Measurements from ENCODE around the gene FOXP1. TPM values are rescaled to one million over a fixed set of nuclear protein-coding genes. Genes with fewer than 3 reads are reported as not detected.

Gene FOXP1
- polyA plus RNA-seq, 1 donor from 2014 or later = 5.6 TPM

DNA sequence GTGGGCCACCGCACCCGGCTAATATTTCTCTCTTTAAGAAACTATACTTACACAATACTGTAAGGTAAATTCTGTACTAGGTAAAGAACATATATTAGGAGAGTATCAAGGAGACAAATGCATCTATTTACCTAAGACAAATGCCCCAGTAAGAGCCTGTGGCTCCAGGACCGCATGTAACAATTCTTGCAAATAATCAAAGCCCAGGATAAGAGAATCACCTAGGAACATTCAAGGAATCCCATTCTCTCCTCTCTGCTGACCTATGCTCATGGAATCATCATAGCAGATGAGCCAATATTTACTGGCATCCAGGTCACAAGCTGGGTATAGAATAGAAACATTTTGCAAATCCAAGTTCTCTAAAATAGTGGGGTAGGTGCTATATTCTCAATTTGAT, 347.7 kb downstream of the FOXP1 start:
- no peak overlapping the region for H2AFZ ChIP-seq (ENCODE audit: low read depth, low read length)
- no peak overlapping the region for H3K4me2 ChIP-seq (ENCODE audit: low read length)
- TF ChIP-seq SMC3 (conservative IDR thresholded peaks at IDR 0.05; ENCODE audit: poor library complexity) (no peak), TAF1 (IDR thresholded peaks at IDR 0.05; ENCODE audit: low read depth) (no peak), EP300 (conservative IDR thresholded peaks at IDR 0.05; ENCODE audit: poor library complexity, severe bottlenecking) (no peak), POLR2AphosphoS5 (IDR thresholded peaks at IDR 0.05) (no peak), EZH2 (IDR thresholded peaks at IDR 0.05; ENCODE audit: borderline replicate concordance, insufficient read depth, low read length, poor library complexity, severe bottlenecking) (no peak), RAD21 (conservative IDR thresholded peaks at IDR 0.05) (no peak), MXI1 (conservative IDR thresholded peaks at IDR 0.05; ENCODE audit: poor library complexity, severe bottlenecking) (no peak)
- TF ChIP-seq, protein P1, sequence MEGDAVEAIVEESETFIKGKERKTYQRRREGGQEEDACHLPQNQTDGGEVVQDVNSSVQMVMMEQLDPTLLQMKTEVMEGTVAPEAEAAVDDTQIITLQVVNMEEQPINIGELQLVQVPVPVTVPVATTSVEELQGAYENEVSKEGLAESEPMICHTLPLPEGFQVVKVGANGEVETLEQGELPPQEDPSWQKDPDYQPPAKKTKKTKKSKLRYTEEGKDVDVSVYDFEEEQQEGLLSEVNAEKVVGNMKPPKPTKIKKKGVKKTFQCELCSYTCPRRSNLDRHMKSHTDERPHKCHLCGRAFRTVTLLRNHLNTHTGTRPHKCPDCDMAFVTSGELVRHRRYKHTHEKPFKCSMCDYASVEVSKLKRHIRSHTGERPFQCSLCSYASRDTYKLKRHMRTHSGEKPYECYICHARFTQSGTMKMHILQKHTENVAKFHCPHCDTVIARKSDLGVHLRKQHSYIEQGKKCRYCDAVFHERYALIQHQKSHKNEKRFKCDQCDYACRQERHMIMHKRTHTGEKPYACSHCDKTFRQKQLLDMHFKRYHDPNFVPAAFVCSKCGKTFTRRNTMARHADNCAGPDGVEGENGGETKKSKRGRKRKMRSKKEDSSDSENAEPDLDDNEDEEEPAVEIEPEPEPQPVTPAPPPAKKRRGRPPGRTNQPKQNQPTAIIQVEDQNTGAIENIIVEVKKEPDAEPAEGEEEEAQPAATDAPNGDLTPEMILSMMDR (IDR thresholded peaks at IDR 0.05; ENCODE audit: poor library complexity, severe bottlenecking) = no peak
- TF ChIP-seq, protein P2, sequence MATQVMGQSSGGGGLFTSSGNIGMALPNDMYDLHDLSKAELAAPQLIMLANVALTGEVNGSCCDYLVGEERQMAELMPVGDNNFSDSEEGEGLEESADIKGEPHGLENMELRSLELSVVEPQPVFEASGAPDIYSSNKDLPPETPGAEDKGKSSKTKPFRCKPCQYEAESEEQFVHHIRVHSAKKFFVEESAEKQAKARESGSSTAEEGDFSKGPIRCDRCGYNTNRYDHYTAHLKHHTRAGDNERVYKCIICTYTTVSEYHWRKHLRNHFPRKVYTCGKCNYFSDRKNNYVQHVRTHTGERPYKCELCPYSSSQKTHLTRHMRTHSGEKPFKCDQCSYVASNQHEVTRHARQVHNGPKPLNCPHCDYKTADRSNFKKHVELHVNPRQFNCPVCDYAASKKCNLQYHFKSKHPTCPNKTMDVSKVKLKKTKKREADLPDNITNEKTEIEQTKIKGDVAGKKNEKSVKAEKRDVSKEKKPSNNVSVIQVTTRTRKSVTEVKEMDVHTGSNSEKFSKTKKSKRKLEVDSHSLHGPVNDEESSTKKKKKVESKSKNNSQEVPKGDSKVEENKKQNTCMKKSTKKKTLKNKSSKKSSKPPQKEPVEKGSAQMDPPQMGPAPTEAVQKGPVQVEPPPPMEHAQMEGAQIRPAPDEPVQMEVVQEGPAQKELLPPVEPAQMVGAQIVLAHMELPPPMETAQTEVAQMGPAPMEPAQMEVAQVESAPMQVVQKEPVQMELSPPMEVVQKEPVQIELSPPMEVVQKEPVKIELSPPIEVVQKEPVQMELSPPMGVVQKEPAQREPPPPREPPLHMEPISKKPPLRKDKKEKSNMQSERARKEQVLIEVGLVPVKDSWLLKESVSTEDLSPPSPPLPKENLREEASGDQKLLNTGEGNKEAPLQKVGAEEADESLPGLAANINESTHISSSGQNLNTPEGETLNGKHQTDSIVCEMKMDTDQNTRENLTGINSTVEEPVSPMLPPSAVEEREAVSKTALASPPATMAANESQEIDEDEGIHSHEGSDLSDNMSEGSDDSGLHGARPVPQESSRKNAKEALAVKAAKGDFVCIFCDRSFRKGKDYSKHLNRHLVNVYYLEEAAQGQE (IDR thresholded peaks at IDR 0.05; ENCODE audit: borderline replicate concordance) = no peak
- H3K9me3 ChIP-seq (ENCODE audit: low read length) = no peaks in the 10 kb centered on the region
- H3K27ac ChIP-seq (ENCODE audit: low read length) = no peak overlapping the region
- no peaks in the 10 kb centered on the region for H4K20me1 ChIP-seq (ENCODE audit: insufficient read depth)
- no peak overlapping the region for H3K9ac ChIP-seq (ENCODE audit: low read length)
- no peak overlapping the region for H3K4me3 ChIP-seq (ENCODE audit: low read length)
- H3K9me2 ChIP-seq (ENCODE audit: insufficient read depth, low read length) = no peaks in the 10 kb centered on the region
- no peaks in the 10 kb centered on the region for H3K36me3 ChIP-seq (ENCODE audit: insufficient read depth, low read length)
- no peaks in the 10 kb centered on the region for H3K79me2 ChIP-seq (replicated peaks; ENCODE audit: insufficient read depth, low read length)
- H3K27me3 ChIP-seq (ENCODE audit: insufficient read depth, low read depth, low read length) = no peaks in the 10 kb centered on the region
- no peaks in the 10 kb centered on the region for H3F3A ChIP-seq (ENCODE audit: insufficient read depth, low read length, poor library complexity, severe bottlenecking)

DNA sequence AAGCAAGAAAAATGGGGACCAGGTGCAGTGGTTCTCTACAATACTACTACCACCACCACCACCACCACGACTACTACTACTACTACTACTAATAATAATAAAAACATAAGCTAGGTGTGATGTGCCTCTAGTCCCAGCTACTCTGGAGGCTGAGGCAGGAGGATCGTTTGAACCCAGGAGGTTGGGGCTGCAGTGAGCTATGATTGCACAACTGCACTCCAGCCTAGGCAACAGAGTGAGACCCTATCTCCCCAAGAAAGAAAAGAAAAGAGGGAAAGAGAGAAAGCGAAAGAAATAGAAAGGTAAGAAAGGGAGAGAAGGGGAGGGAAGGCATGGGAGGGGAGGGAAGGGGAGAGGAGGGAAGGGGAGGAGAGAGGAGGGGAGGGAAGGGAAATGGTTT, 350.6 kb downstream of the FOXP1 start:
- Histone ChIP-seq H3K36me3 (ENCODE audit: insufficient read depth, low read length) (no peaks in the 10 kb centered on the region), H3K79me2 (replicated peaks; ENCODE audit: insufficient read depth, low read length) (no peaks in the 10 kb centered on the region), H3K9ac (ENCODE audit: low read length) (no peak overlapping the region), H3K9me3 (ENCODE audit: low read length) (no peaks in the 10 kb centered on the region), H2AFZ (ENCODE audit: low read depth, low read length) (no peak overlapping the region), H3K9me2 (ENCODE audit: insufficient read depth, low read length) (no peaks in the 10 kb centered on the region), H3K27me3 (ENCODE audit: insufficient read depth, low read depth, low read length) (no peaks in the 10 kb centered on the region), H3K4me2 (ENCODE audit: low read length) (no peak overlapping the region), H3K27ac (ENCODE audit: low read length) (peak overlapping the region; percentile 9), H4K20me1 (ENCODE audit: insufficient read depth) (no peaks in the 10 kb centered on the region), H3K4me3 (ENCODE audit: low read length) (no peak overlapping the region), H3F3A (ENCODE audit: insufficient read depth, low read length, poor library complexity, severe bottlenecking) (peaks cover 4% of the 10 kb centered on the region)
- TF ChIP-seq POLR2AphosphoS5 (IDR thresholded peaks at IDR 0.05) (no peak), SMC3 (conservative IDR thresholded peaks at IDR 0.05; ENCODE audit: poor library complexity) (no peak), EP300 (conservative IDR thresholded peaks at IDR 0.05; ENCODE audit: poor library complexity, severe bottlenecking) (no peak), RAD21 (conservative IDR thresholded peaks at IDR 0.05) (no peak), EZH2 (IDR thresholded peaks at IDR 0.05; ENCODE audit: borderline replicate concordance, insufficient read depth, low read length, poor library complexity, severe bottlenecking) (no peak), TAF1 (IDR thresholded peaks at IDR 0.05; ENCODE audit: low read depth) (no peak), MXI1 (conservative IDR thresholded peaks at IDR 0.05; ENCODE audit: poor library complexity, severe bottlenecking) (no peak)
- TF ChIP-seq, protein P1 (IDR thresholded peaks at IDR 0.05; ENCODE audit: poor library complexity, severe bottlenecking) = no peak
- TF ChIP-seq, protein P2 (IDR thresholded peaks at IDR 0.05; ENCODE audit: borderline replicate concordance) = no peak
